HepG2 (cell line): ENCODE measurements around the gene METTL1. TPM values are rescaled to one million over a fixed set of nuclear protein-coding genes. Genes with fewer than 3 reads are reported as not detected.

Experiments used
- ASH2L ChIP-seq: fragments of 300-600, 200-600 bp; sonication (generic); IDR thresholded peaks from 2 replicates; pipeline ENCODE4 v1.7.0; 2017; ENCODE audit warnings: low read depth, mild to moderate bottlenecking, moderate library complexity, mixed read lengths, low read length; ENCODE audit not compliant: insufficient read length
- ATF3 ChIP-seq: sonication (generic); formaldehyde crosslinking; IDR thresholded peaks from 2 replicates; pipeline ENCODE4 v1.4.0; 2020; ENCODE audit warnings: missing genetic modification reagents
- ETV5 ChIP-seq: IDR thresholded peaks from 2 replicates; pipeline ENCODE4 v1.6.1; 2018; ENCODE audit warnings: missing biosample characterization, missing genetic modification reagents, inconsistent platforms, borderline replicate concordance
- GATAD2A ChIP-seq: IDR thresholded peaks from 2 replicates; pipeline ENCODE4 v1.6.1; 2016
- KAT2B ChIP-seq: fragments of 150-350 bp; IDR thresholded peaks from 2 replicates; pipeline ENCODE4 v1.6.1; 2014; ENCODE audit warnings: low read depth, low read length, borderline replicate concordance
- MIXL1 ChIP-seq: IDR thresholded peaks from 2 replicates; pipeline ENCODE4 v1.6.1; 2016
- NFKB2 ChIP-seq: sonication (generic); formaldehyde crosslinking; IDR thresholded peaks from 2 replicates; pipeline ENCODE4 v1.4.0; 2020; ENCODE audit warnings: missing genetic modification reagents, borderline replicate concordance
- NR2C2 ChIP-seq: sonication (generic); formaldehyde crosslinking; IDR thresholded peaks from 2 replicates; pipeline ENCODE4 v1.4.0; 2020; ENCODE audit warnings: missing genetic modification reagents, mild to moderate bottlenecking, moderate library complexity, borderline replicate concordance
- PATZ1 ChIP-seq: sonication (generic); formaldehyde crosslinking; IDR thresholded peaks from 2 replicates; pipeline ENCODE4 v1.4.0; 2020; ENCODE audit warnings: missing genetic modification reagents
- PHF5A ChIP-seq: IDR thresholded peaks from one replicate; pipeline ENCODE4 v1.6.1; 2018; ENCODE audit warnings: low read depth, missing genetic modification reagents; ENCODE audit not compliant: unreplicated experiment
- PPARG ChIP-seq: conservative IDR thresholded peaks from 2 replicates; pipeline ENCODE4 v1.6.1; 2016; ENCODE audit warnings: missing biosample characterization, missing genetic modification reagents
- PRPF4 ChIP-seq: fragments of 200-400 bp; formaldehyde crosslinking; IDR thresholded peaks from 2 replicates; pipeline ENCODE4 v1.6.1; 2016; ENCODE audit warnings: low read length, low read depth; ENCODE audit not compliant: poor library complexity, severe bottlenecking
- SIX1 ChIP-seq: sonication (generic); formaldehyde crosslinking; IDR thresholded peaks from 2 replicates; pipeline ENCODE4 v1.4.0; 2020; ENCODE audit warnings: missing genetic modification reagents, borderline replicate concordance
- SNAPC4 ChIP-seq: sonication (generic); formaldehyde crosslinking; IDR thresholded peaks from 2 replicates; pipeline ENCODE4 v1.4.0; 2020; ENCODE audit warnings: mild to moderate bottlenecking, missing genetic modification reagents
- SOX13 ChIP-seq, 3 experiments: fragments of 450-650 bp in 1 of 3; sonication (generic) in 1 of 3; formaldehyde crosslinking in 1 of 3; IDR thresholded peaks in 2 of 3; conservative IDR thresholded peaks in 1 of 3; 2 replicates each; pipeline versions ENCODE4 v1.5.0 to v1.6.1; 2016 to 2020; ENCODE audit warnings: antibody characterized with exemption in 1 of 3, mild to moderate bottlenecking in 1 of 3, missing compliant biosample characterization in 1 of 3, missing genetic modification reagents in 1 of 3, moderate library complexity in 1 of 3
- U2AF2 ChIP-seq: fragments of 200-400 bp; formaldehyde crosslinking; IDR thresholded peaks from 2 replicates; pipeline ENCODE4 v1.6.1; 2017; ENCODE audit warnings: low read depth, mild to moderate bottlenecking, low read length
- ZNF263 ChIP-seq: sonication (generic); formaldehyde crosslinking; IDR thresholded peaks from 2 replicates; pipeline ENCODE4 v1.4.0; 2020; ENCODE audit warnings: missing genetic modification reagents
- ZNF276 ChIP-seq: sonication (generic); formaldehyde crosslinking; IDR thresholded peaks from 2 replicates; pipeline ENCODE4 v1.4.0; 2020; ENCODE audit warnings: mild to moderate bottlenecking, low read depth, missing genetic modification reagents
- ZNF709 ChIP-seq: sonication (generic); formaldehyde crosslinking; IDR thresholded peaks from 2 replicates; pipeline ENCODE4 v1.5.0; 2020; ENCODE audit warnings: mild to moderate bottlenecking, missing genetic modification reagents
- ZNF776 ChIP-seq: sonication (generic); formaldehyde crosslinking; IDR thresholded peaks from 2 replicates; pipeline ENCODE4 v1.4.0; 2020; ENCODE audit warnings: mild to moderate bottlenecking, missing genetic modification reagents
- polyA plus RNA-seq, 8 experiments: library from polyadenylated mRNA; depleted of rRNA in 3 of 8; stranded (reverse) in 7 of 8; unstranded in 1 of 8; fragments of >200 nt; fragmentation: Illumina TruSeq in 4 of 8; extraction: Trizol in 4 of 8; gene quantifications; 2 replicates each; pipeline versions ENCODE4 v1.2.1 to v1.2.3, GENCODE V29; 2011 to 2016; ENCODE audit warnings: low read depth in 4 of 8, missing spikeins in 1 of 8, mixed read lengths in 1 of 8; ENCODE audit not compliant: insufficient read depth in 1 of 8
- total RNA-seq, 5 experiments: library from RNA; depleted of rRNA; stranded (reverse); fragments of >200 nt; fragmentation: Illumina TruSeq; extraction: Trizol; gene quantifications; 2 replicates each; pipeline ENCODE4 v1.2.3, GENCODE V29; 2016; ENCODE audit warnings: low read depth in 1 of 5

Gene METTL1
- total and polyA plus RNA-seq, 2 of the 13 experiments (the other 11 are each of a cell fraction or from before 2014, with no cell fraction given), result 34.7 to 36.9 TPM

- peak; percentile 73 for TF ChIP-seq ZNF263
- no peak for TF ChIP-seq SIX1 (CRISPR knock-in tag)
- no peak for TF ChIP-seq KAT2B
- no peak for TF ChIP-seq ZNF709 (CRISPR knock-in tag)
- no peak for TF ChIP-seq SOX13 (IDR thresholded peaks at IDR 0.05)
- peak in 1 of 2 experiments; percentile 38; a peak in 1 of 4 replicates for TF ChIP-seq SOX13 (CRISPR knock-in tag; conservative IDR thresholded peaks at IDR 0.05 in 1 of 2, IDR thresholded peaks at IDR 0.05 in 1 of 2)
- no peak for TF ChIP-seq ZNF776 (CRISPR knock-in tag)
- no peak for TF ChIP-seq ZNF276 (CRISPR knock-in tag)
- peak; percentile 25 for TF ChIP-seq ASH2L
- peak; percentile 93 for TF ChIP-seq ETV5 (CRISPR knock-in tag)
- no peak; the same call in 1 of the 2 replicates for TF ChIP-seq NFKB2
- 0 out of 2 replicates have a peak, but pooled peaks have one; percentile 38 for TF ChIP-seq MIXL1
- TF ChIP-seq PHF5A (CRISPR knock-in tag), result no peak
- peak; percentile 73 for TF ChIP-seq GATAD2A (CRISPR knock-in tag)
- no peak for TF ChIP-seq U2AF2
- peak; percentile 47; the same call in 1 of the 2 replicates for TF ChIP-seq PATZ1 (CRISPR knock-in tag)
- peak; percentile 92 for TF ChIP-seq ATF3 (CRISPR knock-in tag)
- peak; percentile 71; the same call in 1 of the 2 replicates for TF ChIP-seq NR2C2 (CRISPR knock-in tag)
- no peak for TF ChIP-seq PRPF4
- no peak for TF ChIP-seq SNAPC4 (CRISPR knock-in tag)
- TF ChIP-seq PPARG (CRISPR knock-in tag), result peak; percentile 41; the same call in 1 of the 2 replicates
Measured at GRCh38 chr12:57813971-57814772, 42.3 kb upstream of the METTL1 start (continued).
